HG03135 (cell line): ENCODE data around the gene CCDC60.

ENCODE experiments used
- ATAC-seq: cut with Tn5 transposase; IDR thresholded peaks from one replicate; pipeline ENCODE4 v1.9.1; 2021; ENCODE audit warnings: mild to moderate bottlenecking, moderate library complexity; ENCODE audit not compliant: unreplicated experiment

CCDC60 gene, protein sequence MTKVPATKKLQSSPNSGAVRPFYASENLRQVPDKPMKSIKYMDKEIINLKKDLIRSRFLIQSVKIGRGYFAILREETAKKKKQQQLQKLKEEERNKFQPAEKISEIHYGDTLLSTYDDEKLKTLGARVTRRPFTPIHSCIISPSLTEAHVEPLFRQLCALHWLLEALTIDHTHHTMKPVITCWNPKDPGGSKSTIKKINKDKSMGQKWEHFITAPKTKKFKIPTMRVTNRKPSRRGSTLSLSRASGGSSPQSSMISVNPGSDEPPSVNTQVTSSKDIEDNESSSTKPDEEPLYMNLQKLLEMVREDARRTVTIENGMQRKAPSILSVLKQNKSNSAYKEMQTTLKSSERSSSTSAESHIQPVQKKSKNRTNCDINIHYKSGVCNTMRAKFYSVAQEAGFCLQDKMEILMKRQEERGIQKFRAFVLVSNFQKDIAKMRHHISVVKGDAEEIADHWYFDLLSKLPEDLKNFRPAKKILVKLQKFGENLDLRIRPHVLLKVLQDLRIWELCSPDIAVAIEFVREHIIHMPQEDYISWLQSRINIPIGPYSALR

GRCh38 chr12:119334430-119335170 lies at the start of gene CCDC60:
Gene CCDC60, plus strand, starts transcription at chr12:119334729. Its CDS starts 448 bp downstream, at chr12:119335177.
- no peak for ATAC-seq

DNA sequence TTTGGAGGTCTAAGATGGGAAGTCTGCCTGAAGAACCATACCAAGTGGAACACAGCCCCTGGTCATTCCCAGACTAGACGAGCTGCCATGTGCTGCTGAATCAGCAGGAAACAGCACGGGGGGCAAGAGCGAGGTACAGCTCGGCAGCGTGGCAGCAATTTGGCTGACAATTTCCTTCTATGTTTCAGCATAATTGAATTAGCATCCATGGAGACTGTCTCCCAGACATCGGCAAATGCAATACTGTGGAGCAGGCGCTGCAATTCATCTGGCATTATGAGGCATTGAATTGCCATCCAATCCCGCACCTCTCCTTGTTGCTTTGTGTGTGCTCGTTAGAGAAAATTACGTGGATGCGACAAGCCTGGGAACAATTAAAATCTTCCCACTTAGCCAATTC lies 46.0 kb upstream of the CCDC60 start:
- ATAC-seq: no peak

DNA sequence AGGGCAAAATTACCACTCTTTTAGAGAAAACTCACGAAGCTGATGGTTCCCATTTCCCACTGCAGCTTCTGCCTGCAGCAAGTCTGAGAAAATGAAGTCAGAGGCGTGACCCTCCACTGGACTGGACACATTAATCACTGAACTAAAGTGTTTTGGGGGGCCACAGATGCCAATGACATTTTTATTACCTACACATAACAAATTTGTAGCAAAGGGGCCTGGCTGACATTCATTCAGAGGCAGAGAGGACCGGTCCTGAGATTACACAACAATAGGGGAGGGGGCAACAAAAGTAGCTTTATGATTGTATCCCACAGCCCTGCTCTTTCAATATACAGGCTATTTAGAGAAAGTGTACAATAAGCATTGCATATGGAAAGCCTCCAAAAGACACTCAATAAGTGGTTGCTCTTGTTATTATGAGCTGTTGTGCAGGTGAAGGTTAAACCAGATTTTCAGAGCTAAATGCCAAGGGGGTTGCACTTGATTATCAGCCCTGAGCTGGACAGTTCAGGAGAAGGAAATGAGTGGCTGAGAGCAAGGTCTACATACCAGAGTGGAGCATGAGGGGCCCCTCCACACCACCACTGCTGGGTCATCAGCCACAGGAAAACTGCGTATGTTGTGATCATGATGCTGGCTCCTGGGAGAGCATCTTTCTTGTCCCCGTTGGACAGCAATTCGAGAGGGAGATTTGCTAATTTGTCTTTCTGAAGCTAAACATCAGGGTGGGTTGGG lies 41.5 kb upstream of the CCDC60 start:
- no peak for ATAC-seq

GRCh38 chr12:119294211-119294610 lies 40.3 kb upstream of the CCDC60 start:
- ATAC-seq: no peak

- ATAC-seq: no peak
Measured at GRCh38 chr12:119296535-119296934, 38.0 kb upstream of the CCDC60 start.

DNA sequence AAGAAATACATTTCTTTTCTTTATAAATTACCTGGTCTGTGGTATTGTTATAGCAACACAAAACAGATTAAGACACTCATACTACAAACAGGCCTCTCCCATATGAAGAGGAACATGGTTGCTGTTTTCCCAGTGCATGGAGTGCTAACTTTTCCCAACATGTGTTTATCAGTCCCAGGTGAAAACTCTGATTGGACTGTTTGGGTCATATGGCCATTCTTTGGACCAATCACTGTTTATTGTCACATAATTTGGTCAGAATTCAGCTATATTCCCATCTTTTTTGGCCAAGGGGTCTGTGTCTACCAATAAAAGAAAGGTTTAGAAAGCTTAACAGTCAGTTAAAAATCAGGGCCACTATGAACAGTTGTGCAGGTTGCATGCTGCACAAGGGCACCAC lies 35.4 kb upstream of the CCDC60 start:
- no peak for ATAC-seq

DNA sequence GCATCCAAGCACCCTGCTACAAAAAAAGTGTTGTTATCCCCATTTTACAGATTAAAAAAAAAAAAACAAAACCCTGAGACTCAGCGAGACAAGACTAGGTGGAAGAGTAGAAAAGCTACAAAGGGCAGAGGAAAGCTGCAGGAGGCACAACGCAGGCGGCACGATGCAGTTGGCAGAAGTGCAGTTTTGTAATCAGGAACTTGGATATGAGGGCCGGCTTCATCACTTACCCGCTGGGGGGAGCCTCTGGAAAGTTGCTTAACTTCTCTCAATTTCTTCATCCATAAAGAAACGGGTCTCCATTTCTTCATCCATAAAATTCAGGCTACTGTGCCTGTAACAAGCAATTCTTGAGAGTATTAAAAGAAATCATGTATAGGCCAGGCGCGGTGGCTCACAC lies 33.1 kb upstream of the CCDC60 start:
- ATAC-seq: no peak

GRCh38 chr12:119302451-119303080 lies 32.0 kb upstream of the CCDC60 start:
- ATAC-seq: no peak

DNA sequence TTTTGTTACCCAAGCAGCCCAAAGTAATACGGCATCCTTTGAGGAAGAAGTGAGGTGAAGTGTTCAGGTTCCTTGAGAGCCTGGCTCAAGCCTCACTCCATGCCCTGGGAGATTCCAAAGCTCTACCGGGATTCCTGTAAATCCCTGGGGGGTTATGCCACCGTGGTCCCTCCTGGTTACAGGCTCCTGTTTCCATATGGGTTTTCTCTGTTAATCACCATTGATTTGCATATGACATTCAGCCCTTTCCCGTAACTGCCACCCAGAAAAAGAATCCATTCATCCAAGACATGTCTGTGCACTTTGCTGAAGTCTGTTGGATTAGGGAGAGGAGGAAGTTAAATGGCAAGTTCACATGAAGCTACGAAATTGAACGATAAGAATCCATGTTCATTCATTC lies 27.9 kb upstream of the CCDC60 start:
- no peak for ATAC-seq

- no peak for ATAC-seq
Measured at GRCh38 chr12:119307747-119308146, 26.8 kb upstream of the CCDC60 start.

GRCh38 chr12:119308708-119309456 lies 25.6 kb upstream of the CCDC60 start:
- ATAC-seq: no peak

DNA sequence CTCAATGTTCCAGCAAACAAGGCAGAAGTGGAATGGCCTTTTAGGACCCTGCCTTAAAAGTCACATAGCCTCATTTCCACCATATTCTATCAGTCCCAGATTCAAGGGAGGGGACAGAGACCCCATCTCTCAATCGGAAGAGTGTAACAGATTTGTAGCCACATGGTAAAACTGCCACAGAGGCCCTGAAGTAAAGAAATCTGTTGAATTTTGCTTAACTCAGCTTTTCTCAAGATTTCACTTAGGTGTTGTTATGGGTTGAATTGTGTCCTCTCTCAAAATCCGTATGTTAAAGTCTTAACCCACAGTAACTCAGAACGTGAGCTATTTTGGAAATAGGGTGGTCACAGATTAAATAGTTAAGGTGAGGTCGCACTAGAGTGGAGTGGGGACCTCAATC lies 22.7 kb upstream of the CCDC60 start:
- ATAC-seq: no peak

GRCh38 chr12:119312904-119313303 lies 21.6 kb upstream of the CCDC60 start:
- ATAC-seq: no peak

DNA sequence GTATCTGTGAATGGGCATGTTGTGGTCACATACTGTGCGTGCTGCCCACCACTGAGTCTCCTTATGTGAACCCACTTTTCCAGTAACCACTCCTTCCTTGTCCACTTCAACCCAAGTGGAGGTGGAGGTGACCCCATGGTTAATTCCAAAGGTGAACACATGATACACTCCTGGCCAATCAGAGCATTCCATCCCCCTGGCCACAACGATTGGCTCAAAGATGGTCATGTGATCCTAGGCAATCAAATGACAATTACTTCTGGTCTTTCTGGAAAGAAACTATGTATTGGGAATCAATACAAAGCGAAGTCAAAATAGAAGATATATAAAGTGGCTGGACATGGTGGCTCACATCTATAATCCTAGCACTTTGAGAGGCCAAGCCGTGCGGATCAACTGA lies 20.2 kb upstream of the CCDC60 start:
- ATAC-seq: no peak

GRCh38 chr12:119319638-119320037 lies 14.9 kb upstream of the CCDC60 start:
- no peak for ATAC-seq

DNA sequence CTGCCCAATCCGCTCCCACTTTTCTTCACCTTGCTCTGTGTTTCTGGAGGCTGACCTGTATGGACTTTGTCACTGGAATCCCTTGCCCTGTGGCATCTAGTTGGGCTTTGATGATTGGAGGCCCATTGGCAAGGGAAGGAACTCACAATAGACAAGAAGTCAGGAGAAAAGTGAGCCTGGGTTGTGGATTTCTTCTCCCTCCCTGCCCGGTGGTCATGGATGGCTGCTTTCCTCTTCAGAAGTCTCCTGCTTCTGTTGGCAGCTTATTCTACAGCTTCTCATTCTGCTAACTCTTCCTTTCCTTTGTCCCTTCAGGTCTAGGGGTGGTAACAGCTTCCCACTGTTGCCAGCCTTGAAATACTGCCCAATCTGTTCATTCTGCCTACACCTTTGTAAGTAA lies 13.9 kb upstream of the CCDC60 start:
- ATAC-seq: no peak

GRCh38 chr12:119322301-119322723 lies 12.2 kb upstream of the CCDC60 start:
- no peak for ATAC-seq

GRCh38 chr12:119325813-119326212 lies 8.7 kb upstream of the CCDC60 start:
- ATAC-seq: no peak

DNA sequence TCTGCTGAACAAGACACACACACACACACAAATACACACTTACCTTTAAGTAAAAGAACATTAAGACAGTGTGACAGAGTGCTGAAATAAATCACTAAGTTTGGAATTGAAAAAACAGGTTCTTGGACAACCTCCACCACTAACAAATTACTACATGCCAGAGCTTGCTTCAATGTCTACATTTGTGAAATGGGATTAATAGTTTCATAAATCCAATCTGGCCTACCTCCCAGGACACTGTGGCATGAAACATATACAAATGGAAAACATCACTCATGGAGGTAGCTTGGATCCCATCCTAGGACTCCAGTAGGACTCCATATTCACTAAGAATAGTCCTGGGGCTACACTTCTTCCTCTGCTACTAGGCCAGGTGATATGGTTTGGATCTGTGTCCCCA lies 8.2 kb upstream of the CCDC60 start:
- no peak for ATAC-seq

- no peak for ATAC-seq
Measured at GRCh38 chr12:119327471-119327870, 7.1 kb upstream of the CCDC60 start.
